K562 (cell line): Measurements from ENCODE around the gene HOXA11. TPM values are rescaled to one million over a fixed set of nuclear protein-coding genes. Genes with fewer than 3 reads are reported as not detected.
A peak's percentile ranks its signal among the peaks of the same experiment; 100 is the strongest.

Experiments
- ATAC-seq: fragments of 200-7000 bp; cut with Tn5 transposase; 3 replicates; pipeline ENCODE4 v1.9.1; 2020; ENCODE audit warnings: moderate library complexity
- BruUV-seq: library from RNA; stranded (reverse); fragments of 400-500 nt; replicated peaks from 2 replicates; lab custom pipeline; 2021; lab: Mats Ljungman, UMichigan
- CTCF ChIA-PET: fragments of 300-600 bp; formaldehyde crosslinking; extraction: SDS; loops from one replicate; lab custom pipeline; 2021; ENCODE audit warnings: low intra/inter-chr PET ratio; lab: Yijun Ruan, JAX
- POLR2A ChIA-PET: fragments of 300-600, 350-650 bp; sonication (Branson Sonifier 250); formaldehyde crosslinking; extraction: SDS; loops from one replicate; lab custom pipeline; 2021; ENCODE audit warnings: antibody characterized with exemption, inconsistent platforms; lab: Yijun Ruan, JAX
- DNase-seq, 4 experiments: peaks; one replicate each; pipeline versions ENCODE4 v3.0.0 to v3.0.0-alpha.2; 2011 to 2018; ENCODE audit warnings: low spot score in 3 of 4, mixed read lengths in 3 of 4; ENCODE audit errors: extremely low read depth in 1 of 4
- FAIRE-seq: peaks from 2 replicates; lab custom pipeline; 2011; peaks lifted over from hg19 to GRCh38; lab: Jason Lieb, UNC
- H2AFZ ChIP-seq: 2 replicates; pipeline ENCODE4 v1.6.0; 2011; ENCODE audit warnings: low read depth, low read length, control low read depth, inconsistent platforms
- H3K27ac ChIP-seq: fragments of 200-600 bp; 3 replicates; pipeline ENCODE4 v1.8.0; 2011; ENCODE audit warnings: low read depth, mild to moderate bottlenecking, control low read depth, inconsistent platforms, low read length, moderate library complexity, mixed read lengths; ENCODE audit errors: extremely low read depth
- H3K27me3 ChIP-seq, 2 experiments: fragments of 300-600 bp in 1 of 2; 2 replicates in 1 of 2; 3 replicates in 1 of 2; pipeline versions ENCODE4 v1.6.0 to v1.8.0; 2011; ENCODE audit warnings: inconsistent platforms in 2 of 2, low read length in 2 of 2, mild to moderate bottlenecking in 1 of 2, mixed read lengths in 1 of 2, moderate library complexity in 1 of 2; ENCODE audit not compliant: control insufficient read depth in 2 of 2, insufficient read depth in 2 of 2
- H3K36me3 ChIP-seq: fragments of 300-600 bp; 3 replicates; pipeline ENCODE4 v1.8.0; 2011; ENCODE audit warnings: mild to moderate bottlenecking, low read length, inconsistent platforms; ENCODE audit not compliant: control insufficient read depth, insufficient read depth
- H3K4me1 ChIP-seq, 2 experiments: fragments of 200-600 bp in 1 of 2; replicated peaks in 1 of 2; 2 replicates in 1 of 2; 3 replicates in 1 of 2; pipeline versions ENCODE4 v1.5.1 to v1.8.0; 2011; ENCODE audit warnings: inconsistent platforms in 2 of 2, low read length in 2 of 2, mild to moderate bottlenecking in 1 of 2, mixed read lengths in 1 of 2, moderate library complexity in 1 of 2; ENCODE audit not compliant: control insufficient read depth in 2 of 2, insufficient read depth in 2 of 2
- H3K4me2 ChIP-seq: 2 replicates; pipeline ENCODE4 v1.6.1; 2011; ENCODE audit warnings: low read length, control low read depth, inconsistent platforms, mixed read lengths; ENCODE audit not compliant: insufficient read depth
- H3K4me3 ChIP-seq: fragments of 200-600 bp; sonication (generic), shearing (Covaris generic); 2 replicates; pipeline ENCODE4 v1.5.1; 2016; ENCODE audit warnings: control low read depth, inconsistent platforms
- H3K79me2 ChIP-seq: fragments of 200-600 bp; 3 replicates; pipeline ENCODE4 v1.8.0; 2011; ENCODE audit warnings: low read length, inconsistent platforms; ENCODE audit not compliant: control insufficient read depth, insufficient read depth
- H3K9ac ChIP-seq, 2 experiments: 2 replicates each; pipeline versions ENCODE4 v1.6.0 to v1.6.1; 2011; ENCODE audit warnings: low read depth in 2 of 2, low read length in 2 of 2, control low read depth in 1 of 2, inconsistent platforms in 1 of 2, mild to moderate bottlenecking in 1 of 2, mixed read lengths in 1 of 2; ENCODE audit not compliant: insufficient read depth in 1 of 2
- H3K9me1 ChIP-seq: one replicate; pipeline ENCODE4 v1.6.0; 2011; ENCODE audit warnings: inconsistent platforms, mild to moderate bottlenecking, low read length, moderate library complexity; ENCODE audit not compliant: control insufficient read depth, insufficient read depth
- H3K9me3 ChIP-seq: replicated peaks from 2 replicates; pipeline ENCODE4 v1.5.1; 2011; ENCODE audit warnings: low read depth, low read length, inconsistent platforms; ENCODE audit not compliant: control insufficient read depth, insufficient read depth
- H4K20me1 ChIP-seq: replicated peaks from 2 replicates; pipeline ENCODE4 v1.6.1; 2011; ENCODE audit warnings: low read length, inconsistent platforms, mixed read lengths; ENCODE audit not compliant: control insufficient read depth, insufficient read depth
- ARID1B ChIP-seq: fragments of 450-650 bp; IDR thresholded peaks from 2 replicates; pipeline ENCODE4 v1.6.1; 2016; ENCODE audit warnings: antibody characterized with exemption, mild to moderate bottlenecking, inconsistent platforms
- ATF6 ChIP-seq: sonication (generic); formaldehyde crosslinking; IDR thresholded peaks from 2 replicates; pipeline ENCODE4 v1.4.0; 2020; ENCODE audit warnings: mild to moderate bottlenecking, missing genetic modification reagents
- BRD4 ChIP-seq: fragments of 200-600 bp; sonication (generic); IDR thresholded peaks from 2 replicates; pipeline ENCODE4 v1.6.1; 2017; ENCODE audit warnings: inconsistent platforms
- CBX2 ChIP-seq: fragments of 200-600 bp; sonication (generic); IDR thresholded peaks from one replicate; pipeline ENCODE4 v1.6.1; 2012; ENCODE audit warnings: mild to moderate bottlenecking, low read length, inconsistent platforms; ENCODE audit not compliant: insufficient read depth, poor library complexity, severe bottlenecking
- FOSL1 ChIP-seq: fragments of 200-800 bp; sonication (Bioruptor generic); conservative IDR thresholded peaks from 2 replicates; pipeline ENCODE4 v1.6.1; 2016; ENCODE audit warnings: missing genetic modification characterization, missing compliant biosample characterization
- GTF2A2 ChIP-seq: IDR thresholded peaks from 2 replicates; pipeline ENCODE4 v1.6.1; 2016; ENCODE audit warnings: mild to moderate bottlenecking, missing genetic modification characterization, missing compliant biosample characterization
- MCM7 ChIP-seq, 2 experiments: fragments of 450-650 bp; IDR thresholded peaks; 2 replicates each; pipeline ENCODE4 v1.6.1; 2016 to 2018
- MYBL2 ChIP-seq, 2 experiments: fragments of 450-650 bp in 1 of 2; sonication (generic) in 1 of 2; formaldehyde crosslinking in 1 of 2; IDR thresholded peaks; 2 replicates each; pipeline versions ENCODE4 v1.6.1 to v1.8.1; 2017 to 2022; ENCODE audit warnings: borderline replicate concordance in 1 of 2, inconsistent platforms in 1 of 2, low read depth in 1 of 2, mild to moderate bottlenecking in 1 of 2, missing genetic modification reagents in 1 of 2, moderate library complexity in 1 of 2
- PHB2 ChIP-seq: fragments of 450-650 bp; IDR thresholded peaks from 2 replicates; pipeline ENCODE4 v1.6.1; 2017; ENCODE audit warnings: low read depth
- RB1 ChIP-seq: fragments of 450-650 bp; IDR thresholded peaks from 2 replicates; pipeline ENCODE4 v1.6.1; 2017; ENCODE audit warnings: low read depth, mild to moderate bottlenecking
- WGBS: fragments of 100-300 bp; shearing (Covaris generic); methylation state at CpG from one replicate; pipeline ENCODE4 v1.1.6; 2016; ENCODE audit warnings: low coverage, mixed read lengths; ENCODE audit not compliant: insufficient coverage; ENCODE audit errors: missing lambda C conversion rate; 5-methylcytosine and 5-hydroxymethylcytosine counted together
- in situ Hi-C: fragments of 300-500 bp; cut with MboI; formaldehyde crosslinking; loops from 4 replicates; pipeline ENCODE4 v1.15.0; 2018; ENCODE audit warnings: inconsistent platforms, mixed read lengths
- intact Hi-C: fragments of 100-400 bp; cut with micrococcal nuclease; formaldehyde crosslinking; loops from 2 replicates; pipeline ENCODE4 v1.14.2; 2022
- polyA plus RNA-seq, 8 experiments: library from polyadenylated mRNA; depleted of rRNA in 4 of 8; stranded (reverse) in 5 of 8; unstranded in 3 of 8; fragments of >200 nt; fragmentation: Nextera tagmentation in 2 of 8; fragmentation: Illumina TruSeq in 1 of 8; extraction: Ambion mirVana in 2 of 8; extraction: Trizol in 1 of 8; gene quantifications; 2 replicates each; pipeline versions ENCODE4 v1.2.1 to v1.2.3, GENCODE V29; 2011 to 2014; ENCODE audit warnings: inconsistent platforms in 1 of 8, missing spikeins in 1 of 8
- total RNA-seq, 7 experiments: library from RNA; depleted of rRNA in 6 of 7; stranded (reverse); fragments of >200 nt in 6 of 7; fragmentation: Illumina TruSeq in 2 of 7; extraction: Trizol in 2 of 7; gene quantifications; 2 replicates each; pipeline versions ENCODE4 v1.2.1 to v1.2.3, GENCODE V29; 2011 to 2021; ENCODE audit warnings: low replicate concordance in 1 of 7

HOXA11 gene
- total and polyA plus RNA-seq, 9 of the 15 experiments (the other 6 are each of a cell fraction or from before 2014, with no cell fraction given): not detected

GRCh38 chr7:27201580-27202017 lies 16.6 kb upstream of the HOXA11 start:
- Histone ChIP-seq H3K9me3 (no peaks in the 10 kb centered on the region), H3K27me3 (peaks cover 51 to 71% of the 10 kb centered on the region in 2 experiments), H3K4me2 (no peak overlapping the region), H3K9ac (no peak overlapping the region), H2AFZ (no peak overlapping the region), H3K4me3 (no peak overlapping the region), H3K9me1 (no peaks in the 10 kb centered on the region), H3K36me3 (no peaks in the 10 kb centered on the region), H4K20me1 (0 out of 2 replicates have a peak, but pooled peaks cover 8% of the 10 kb centered on the region), H3K79me2 (no peaks in the 10 kb centered on the region), H3K4me1 (peaks cover 0 to 17% of the 10 kb centered on the region in 2 experiments; a peak in 2 of 5 replicates), H3K27ac (no peak overlapping the region)
- FAIRE-seq: no peak
- in situ Hi-C loops: loop anchor here (5.0 to 10.0 kb wide), 4 partner anchors 373 to 816 kb away; no protein-coding TSS in a partner anchor
- BruUV-seq: no TSS peak
- no peak for DNase-seq
- ATAC-seq: no peak
- POLR2A ChIA-PET: interaction anchor here (0.8 kb wide), 1 partner anchor 291 kb away, joined by 3 read pairs; no protein-coding TSS in a partner anchor
- intact Hi-C loops: no loop called here
- CTCF ChIA-PET: no interaction called here
- TF ChIP-seq CBX2 (peak; percentile 4), PHB2 (no peak)
- WGBS: 8% methylated on average over 4 of the region's 4 CpGs

- ATAC-seq (no peak), DNase-seq (no peak), FAIRE-seq (no peak)
- peaks cover 49 to 68% of the 10 kb centered on the region in 2 experiments for H3K27me3 ChIP-seq
- 0 out of 2 replicates have a peak, but pooled peaks cover 8% of the 10 kb centered on the region for H4K20me1 ChIP-seq
- intact Hi-C loops (no loop called here), in situ Hi-C loops (loop anchor here (5.0 to 10.0 kb wide), 4 partner anchors 374 to 816 kb away; no protein-coding TSS in a partner anchor)
- CTCF ChIA-PET: no interaction called here
- H3K9ac ChIP-seq: no peak overlapping the region
- POLR2A ChIA-PET: interaction anchor here (0.8 kb wide), 1 partner anchor 292 kb away, joined by 3 read pairs; no protein-coding TSS in a partner anchor
- no peak overlapping the region for H2AFZ ChIP-seq
- WGBS: 10% methylated on average over 14 of the region's 14 CpGs
- no TSS peak for BruUV-seq
- H3K79me2 ChIP-seq: no peaks in the 10 kb centered on the region
- H3K4me2 ChIP-seq: no peak overlapping the region
- no peaks in the 10 kb centered on the region for H3K9me1 ChIP-seq
- no peak overlapping the region for H3K4me3 ChIP-seq
- peaks cover 0 to 17% of the 10 kb centered on the region in 2 experiments; a peak in 2 of 5 replicates for H3K4me1 ChIP-seq
- H3K9me3 ChIP-seq: no peaks in the 10 kb centered on the region
- H3K36me3 ChIP-seq: no peaks in the 10 kb centered on the region
- no peak overlapping the region for H3K27ac ChIP-seq
- no peak for TF ChIP-seq RB1
- no peak for TF ChIP-seq MCM7 (IDR thresholded peaks at IDR 0.05)
- TF ChIP-seq FOSL1 (tag): no peak
- no peak for TF ChIP-seq MYBL2 (IDR thresholded peaks at IDR 0.05; ENCODE audit: low read depth)
- TF ChIP-seq MYBL2 (CRISPR knock-in tag; IDR thresholded peaks at IDR 0.05; ENCODE audit: borderline replicate concordance): no peak
- TF ChIP-seq GTF2A2 (tag): no peak
- no peak for TF ChIP-seq BRD4
- no peak for TF ChIP-seq ATF6 (CRISPR knock-in tag)
- no peak for TF ChIP-seq ARID1B
Measured at GRCh38 chr7:27200761-27201579, 15.9 kb upstream of the HOXA11 start.
